Urothelium cell line (cell line): ENCODE measurements around the gene SCUBE2.

Source experiments
- DNase-seq: peaks from one replicate; pipeline ENCODE4 v3.0.0; 2011; ENCODE audit warnings: low spot score, mixed read lengths
- FAIRE-seq: peaks from 2 replicates; lab custom pipeline; 2011; peaks lifted over from hg19 to GRCh38; lab: Jason Lieb, UNC

The SCUBE2 gene

DNA sequence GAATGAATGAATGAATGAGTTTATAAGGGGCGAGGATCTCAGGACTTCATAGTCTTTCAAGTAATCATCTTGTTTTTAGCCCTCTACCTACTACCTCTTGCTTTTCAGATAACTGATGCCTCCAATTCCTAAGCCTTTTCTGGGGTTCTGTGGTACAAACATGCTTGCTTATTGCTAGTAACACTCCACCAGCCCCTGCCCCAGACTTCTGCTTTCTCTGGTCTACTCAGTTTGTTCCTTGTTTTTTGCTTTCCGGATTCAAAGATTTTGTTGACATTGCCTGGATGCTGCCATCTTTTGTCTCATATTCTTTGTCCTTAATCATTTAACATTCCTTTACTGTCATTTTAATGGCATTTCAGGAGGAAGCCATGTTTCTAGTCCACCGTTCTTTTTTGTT, 118.3 kb downstream of the SCUBE2 start:
- FAIRE-seq: no peak
- DNase-seq: no peak

DNA sequence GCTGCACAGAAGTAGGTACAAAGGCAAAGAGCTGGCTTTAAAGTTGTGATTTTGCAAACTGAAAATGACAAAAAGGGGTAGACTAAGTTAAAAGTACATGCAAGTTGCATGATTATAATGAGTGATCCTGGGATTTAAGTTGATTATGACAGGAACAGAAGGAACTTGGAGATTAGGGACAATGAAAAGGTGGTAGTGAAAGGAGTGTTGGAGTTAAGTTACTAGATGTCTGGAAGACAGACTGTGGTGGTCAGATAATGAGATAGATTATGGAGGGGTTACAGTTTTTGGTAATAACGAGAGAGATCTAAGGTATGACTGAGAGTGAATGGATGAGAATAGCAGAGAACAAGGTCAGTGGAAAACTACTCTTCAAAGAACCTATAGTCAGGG, 119.5 kb downstream of the SCUBE2 start:
- no peak for FAIRE-seq

DNA sequence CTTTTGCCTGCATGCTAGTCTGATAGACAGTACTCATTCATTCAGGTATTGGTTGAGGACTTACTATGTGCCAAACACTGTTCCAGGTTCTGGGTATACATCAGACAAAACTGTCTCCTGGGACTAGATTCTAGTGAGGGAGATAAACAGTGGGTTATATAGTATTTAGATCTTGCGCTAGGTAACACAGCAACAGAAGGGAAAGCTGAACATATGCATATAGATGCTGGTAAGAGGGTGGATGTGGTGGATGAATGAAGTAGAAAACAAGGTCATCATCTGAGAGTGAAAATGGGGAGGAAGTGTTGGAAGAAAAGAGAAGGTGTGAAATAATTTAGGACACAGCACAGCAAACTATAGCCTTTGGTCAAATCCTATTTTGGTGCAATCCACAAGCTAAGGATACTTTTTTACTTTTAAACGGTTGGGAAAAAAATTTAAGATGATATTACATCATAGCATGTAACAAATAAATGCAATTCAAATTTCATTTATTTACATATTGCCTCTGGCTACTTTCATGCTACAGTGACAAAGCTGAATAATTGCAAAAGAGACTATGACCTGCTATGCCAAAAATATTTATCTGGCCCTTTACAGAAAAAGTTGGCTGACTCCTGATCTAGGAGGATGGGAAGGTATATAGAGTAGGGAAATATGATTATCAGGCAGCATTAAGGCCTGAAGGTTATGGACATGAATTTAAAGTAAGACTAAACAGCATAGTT, 120.0 kb downstream of the SCUBE2 start:
- DNase-seq (no peak), FAIRE-seq (no peak)

More for the DNA sequence above, 119.5 kb downstream of the SCUBE2 start:
- DNase-seq: no peak
